Activated T-cell treated with anti-CD3 and anti-CD28 coated beads, Interleukin-2, amount 50 U/mL, for 72 hours (primary cell): ENCODE results near the gene AIMP1. TPM values are rescaled to one million over a fixed set of nuclear protein-coding genes. Genes with fewer than 3 reads are reported as not detected.
A peak's percentile ranks its signal among the peaks of the same experiment; 100 is the strongest.

ENCODE experiments used
- ATAC-seq, 2 donors: fragments of 150-1000 bp; cut with Tn5 transposase; replicated peaks in 1 of 2; 2 replicates each; pipeline ENCODE4 v1.10.0; 2021; ENCODE audit warnings: moderate library complexity in 2 of 2, mild to moderate bottlenecking in 1 of 2
- DNase-seq, 2 donors: peaks; one replicate each; pipeline ENCODE4 v3.0.0; 2021 to 2022; ENCODE audit warnings: mixed read lengths in 1 of 2
- H3K27ac Mint-ChIP-seq: one replicate; pipeline ENCODE4 v1.8.0; 2022; ENCODE audit warnings: mild to moderate bottlenecking, moderate library complexity, mixed read lengths
- H3K27me3 Mint-ChIP-seq: one replicate; pipeline ENCODE4 v1.8.0; 2022; ENCODE audit warnings: low read depth, mixed read lengths
- H3K36me3 Mint-ChIP-seq, 2 donors: one replicate each; pipeline ENCODE4 v1.8.0; 2022; ENCODE audit warnings: mixed read lengths in 2 of 2, mild to moderate bottlenecking in 1 of 2; ENCODE audit not compliant: insufficient read depth in 2 of 2
- H3K4me1 Mint-ChIP-seq: one replicate; pipeline ENCODE4 v1.8.0; 2022; ENCODE audit warnings: low read depth, mixed read lengths
- H3K4me3 Mint-ChIP-seq, 2 donors: one replicate each; pipeline ENCODE4 v1.8.0; 2022; ENCODE audit warnings: mild to moderate bottlenecking in 2 of 2, mixed read lengths in 2 of 2, moderate library complexity in 2 of 2
- H3K9me3 Mint-ChIP-seq, 2 donors: one replicate each; pipeline ENCODE4 v1.8.0; 2022; ENCODE audit warnings: mixed read lengths in 2 of 2
- total RNA-seq, 2 donors: library from RNA; stranded (reverse); gene quantifications; one replicate each; pipeline ENCODE4 v1.2.3, GENCODE V29; 2022

Gene AIMP1
- 10 to 100 TPM; 49.7 to 51.7 TPM for total RNA-seq

DNA sequence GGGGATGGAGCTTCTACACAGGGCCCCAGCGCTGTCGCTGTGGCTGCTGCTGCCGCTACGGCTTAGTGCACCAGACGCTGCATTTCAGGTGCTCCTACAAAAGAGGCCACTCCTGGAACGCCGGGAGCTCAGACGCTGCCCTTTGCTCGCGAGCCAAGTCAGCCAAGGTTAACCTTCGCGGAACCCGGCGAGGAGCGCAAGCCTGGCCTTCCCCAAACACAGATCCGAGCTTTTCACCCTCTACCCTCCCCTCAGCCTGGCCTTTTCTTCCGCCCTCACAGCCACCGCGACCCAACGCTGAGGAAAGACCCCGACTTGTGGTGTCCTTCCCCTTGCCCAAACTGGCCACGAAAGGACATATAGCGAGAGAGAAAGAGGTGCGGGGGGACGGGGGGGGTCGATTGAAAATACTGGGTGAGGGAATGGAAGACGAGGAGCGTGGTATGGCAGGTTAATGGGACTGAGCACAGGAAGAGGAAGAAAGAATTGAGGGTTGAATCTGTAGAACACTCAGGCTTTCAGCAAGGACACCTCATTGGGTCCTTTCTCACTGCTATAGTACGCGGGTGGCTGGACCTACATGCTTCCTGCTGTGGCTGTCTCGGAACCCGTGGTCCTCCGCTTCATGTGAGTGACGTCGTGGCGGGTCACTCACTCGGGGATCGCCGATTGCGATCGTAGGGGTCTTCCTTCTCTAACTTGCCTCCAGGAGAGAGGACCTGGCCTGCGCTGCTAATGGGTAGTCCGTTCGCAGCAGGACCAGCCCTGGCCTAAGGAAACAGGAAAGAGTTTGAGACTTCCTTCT, at the start of gene AIMP1, which contains the start of gene TBCK:
Gene AIMP1, plus strand, starts transcription at position 583 of the 805 bp plus-strand sequence. CDS start 8,460 bp downstream, outside the sequence.
Gene TBCK, minus strand, starts transcription at position 242 of the 805 bp plus-strand sequence. CDS start 7,249 bp downstream, outside the sequence.
- Mint-ChIP-seq H3K27ac (peak within 1 kb of the TSS; percentile 87), H3K4me1 (peaks cover 34% of the 10 kb centered on the region), H3K4me3 (no peak within 1 kb of the TSS), H3K9me3 (no peaks in the 10 kb centered on the region), H3K36me3 (peaks cover 4 to 12% of the 10 kb centered on the region in 2 donors), H3K27me3 (no peaks in the 10 kb centered on the region)
- DNase-seq = peak; percentile 87 to 90
- ATAC-seq = peak; percentile 87 to 89

DNA sequence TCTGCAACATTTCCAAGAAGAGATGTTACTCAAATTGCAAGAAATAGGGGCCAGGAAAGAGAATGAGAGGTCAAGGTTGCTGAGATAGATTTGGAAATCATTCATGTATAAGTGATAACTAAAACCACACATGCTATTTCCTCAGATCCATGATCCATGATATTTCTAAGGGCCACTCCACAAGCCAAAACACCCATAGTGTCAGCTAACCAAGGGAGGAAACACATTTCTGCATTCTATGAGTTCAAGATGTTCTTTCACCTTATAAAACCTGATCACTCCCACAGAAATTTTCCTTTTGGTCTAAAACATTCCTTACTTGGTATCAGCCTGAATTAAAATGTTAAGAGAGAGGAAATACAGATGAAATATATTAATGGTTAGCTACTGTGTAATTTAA, 47.6 kb upstream of the AIMP1 start:
- no peaks in the 10 kb centered on the region for H3K9me3 Mint-ChIP-seq
- peaks cover 0 to 2% of the 10 kb centered on the region in 2 donors for H3K36me3 Mint-ChIP-seq
- H3K27me3 Mint-ChIP-seq = no peaks in the 10 kb centered on the region
- H3K4me3 Mint-ChIP-seq = no peak overlapping the region
- ATAC-seq (no peak), DNase-seq (no peak)
- peaks cover 6% of the 10 kb centered on the region for H3K4me1 Mint-ChIP-seq
- no peak overlapping the region for H3K27ac Mint-ChIP-seq

DNA sequence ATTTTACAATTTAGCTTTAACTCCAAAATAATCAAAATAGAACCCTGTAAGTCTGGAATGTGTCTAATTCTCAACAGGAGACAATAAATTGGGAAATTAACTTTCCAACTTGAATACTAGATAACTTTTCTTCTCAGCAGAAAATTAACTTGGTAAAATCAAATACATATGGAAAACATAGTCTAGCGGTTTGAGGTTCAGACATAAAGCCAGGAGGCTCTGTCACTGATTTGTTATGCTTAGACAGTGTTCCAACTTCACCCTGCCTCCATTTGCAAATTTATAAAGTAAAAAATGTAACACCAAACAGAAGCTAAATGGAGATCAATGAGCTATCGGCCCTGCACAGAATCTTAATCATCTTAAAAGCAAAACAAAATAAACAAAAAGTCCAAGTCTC, 46.6 kb upstream of the AIMP1 start:
- ATAC-seq = no peak
- H3K27ac Mint-ChIP-seq = no peak overlapping the region
- H3K4me1 Mint-ChIP-seq = peaks cover 10% of the 10 kb centered on the region
- H3K36me3 Mint-ChIP-seq = peaks cover 0 to 8% of the 10 kb centered on the region in 2 donors
- no peaks in the 10 kb centered on the region for H3K9me3 Mint-ChIP-seq
- no peak for DNase-seq
- H3K27me3 Mint-ChIP-seq = no peaks in the 10 kb centered on the region
- no peak overlapping the region for H3K4me3 Mint-ChIP-seq

DNA sequence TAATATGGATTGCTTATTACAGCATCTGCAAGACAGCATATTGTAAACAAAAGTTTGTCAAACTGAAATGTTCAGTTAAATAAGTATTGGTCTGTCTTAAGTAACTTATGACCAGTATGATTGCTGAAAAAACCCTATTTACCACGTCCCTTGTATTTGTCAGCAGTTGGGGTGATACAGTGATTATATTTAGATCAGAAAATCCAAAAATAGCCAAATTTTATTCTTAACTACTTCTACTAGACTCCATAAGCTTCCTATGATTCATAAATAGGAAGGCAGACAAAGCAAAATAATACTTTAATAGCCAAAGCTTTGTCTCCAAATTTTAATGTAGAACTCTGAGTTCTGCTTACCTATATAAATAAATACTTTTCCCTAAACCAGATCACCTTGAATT, 45.6 kb upstream of the AIMP1 start:
- H3K36me3 Mint-ChIP-seq = peaks cover 0 to 8% of the 10 kb centered on the region in 2 donors
- no peaks in the 10 kb centered on the region for H3K27me3 Mint-ChIP-seq
- H3K4me1 Mint-ChIP-seq = peaks cover 10% of the 10 kb centered on the region
- no peak overlapping the region for H3K27ac Mint-ChIP-seq
- no peak overlapping the region for H3K4me3 Mint-ChIP-seq
- no peak for DNase-seq
- H3K9me3 Mint-ChIP-seq = no peaks in the 10 kb centered on the region
- ATAC-seq = no peak

DNA sequence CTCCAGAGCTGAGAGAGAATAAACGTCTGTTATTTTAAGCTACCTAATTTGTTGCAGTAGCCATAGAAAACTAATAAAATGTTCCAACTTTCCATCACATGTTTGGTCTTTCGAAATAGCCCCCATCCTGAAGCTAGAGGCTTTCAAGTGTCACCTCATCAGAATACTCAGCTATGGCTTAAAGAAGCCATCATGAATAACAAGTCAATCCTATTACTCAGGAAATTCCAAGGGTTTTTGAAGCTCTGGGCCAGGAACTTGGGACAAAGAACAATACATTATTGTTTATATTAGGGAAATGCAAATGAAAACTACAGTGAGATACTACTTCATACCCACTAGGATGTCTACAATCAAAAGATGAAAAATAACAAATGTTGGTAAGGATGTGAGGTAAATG, 42.5 kb upstream of the AIMP1 start:
- H3K9me3 Mint-ChIP-seq = no peaks in the 10 kb centered on the region
- H3K4me1 Mint-ChIP-seq = peaks cover 5% of the 10 kb centered on the region
- no peak for DNase-seq
- H3K4me3 Mint-ChIP-seq = no peak overlapping the region
- ATAC-seq = no peak
- H3K27ac Mint-ChIP-seq = no peak overlapping the region
- H3K36me3 Mint-ChIP-seq = peaks cover 0 to 8% of the 10 kb centered on the region in 2 donors
- H3K27me3 Mint-ChIP-seq = no peaks in the 10 kb centered on the region

GRCh38 chr4:106277140-106277675, 39.1 kb upstream of the AIMP1 start:
- Mint-ChIP-seq H3K9me3 (no peaks in the 10 kb centered on the region), H3K36me3 (peaks cover 2 to 11% of the 10 kb centered on the region in 2 donors), H3K27me3 (no peaks in the 10 kb centered on the region), H3K4me1 (peaks cover 5% of the 10 kb centered on the region), H3K27ac (no peak overlapping the region), H3K4me3 (no peak overlapping the region)
- DNase-seq (no peak), ATAC-seq (no peak)

GRCh38 chr4:106284227-106284626, 32.1 kb upstream of the AIMP1 start:
- Mint-ChIP-seq H3K9me3 (no peaks in the 10 kb centered on the region), H3K4me1 (no peaks in the 10 kb centered on the region), H3K27ac (no peak overlapping the region), H3K4me3 (no peak overlapping the region), H3K27me3 (no peaks in the 10 kb centered on the region), H3K36me3 (peaks cover 2 to 8% of the 10 kb centered on the region in 2 donors)
- no peak for DNase-seq
- ATAC-seq = no peak

GRCh38 chr4:106286611-106287010, 29.7 kb upstream of the AIMP1 start:
- Mint-ChIP-seq H3K9me3 (no peaks in the 10 kb centered on the region), H3K36me3 (peaks cover 5 to 8% of the 10 kb centered on the region in 2 donors), H3K27ac (no peak overlapping the region), H3K27me3 (no peaks in the 10 kb centered on the region), H3K4me1 (no peaks in the 10 kb centered on the region), H3K4me3 (no peak overlapping the region)
- DNase-seq = no peak
- no peak for ATAC-seq

DNA sequence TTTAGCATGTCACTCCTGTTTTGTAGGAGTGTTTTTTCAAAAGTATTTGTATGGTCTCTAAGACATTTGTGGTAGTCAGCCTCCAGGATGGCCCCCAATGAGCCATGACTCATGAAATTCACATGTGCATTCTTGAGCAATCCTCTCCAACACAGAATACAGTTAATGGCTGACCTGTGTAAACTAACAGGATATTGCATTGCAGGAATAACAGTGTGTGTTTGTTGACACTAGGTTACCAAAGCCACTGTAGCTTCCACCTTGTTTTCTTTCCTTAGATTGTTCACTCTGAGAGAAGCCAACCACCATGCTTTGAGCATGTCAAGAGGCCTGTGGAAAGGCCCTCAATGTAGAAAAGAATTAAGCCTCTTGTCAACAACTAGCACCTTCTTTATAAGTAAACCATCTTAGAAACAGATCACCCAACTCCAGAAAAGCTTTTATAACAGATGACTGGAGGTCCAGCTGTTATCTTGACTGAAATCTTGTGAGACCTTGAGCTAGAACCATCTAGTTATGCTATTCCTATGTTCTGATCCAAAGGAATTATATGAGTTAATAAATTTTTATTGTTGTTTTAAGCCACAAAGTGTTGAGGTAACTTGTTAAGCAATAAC, 28.9 kb upstream of the AIMP1 start:
- DNase-seq = no peak
- no peak overlapping the region for H3K27ac Mint-ChIP-seq
- H3K9me3 Mint-ChIP-seq = no peaks in the 10 kb centered on the region
- no peak overlapping the region for H3K4me3 Mint-ChIP-seq
- no peaks in the 10 kb centered on the region for H3K27me3 Mint-ChIP-seq
- no peaks in the 10 kb centered on the region for H3K4me1 Mint-ChIP-seq
- H3K36me3 Mint-ChIP-seq = peaks cover 3 to 5% of the 10 kb centered on the region in 2 donors
- ATAC-seq = no peak

GRCh38 chr4:106289737-106290136, 26.6 kb upstream of the AIMP1 start:
- Mint-ChIP-seq H3K4me1 (no peaks in the 10 kb centered on the region), H3K27ac (no peak overlapping the region), H3K4me3 (no peak overlapping the region), H3K36me3 (peaks cover 5 to 7% of the 10 kb centered on the region in 2 donors), H3K9me3 (no peaks in the 10 kb centered on the region), H3K27me3 (no peaks in the 10 kb centered on the region)
- ATAC-seq (no peak), DNase-seq (no peak)

GRCh38 chr4:106291678-106292077, 24.7 kb upstream of the AIMP1 start:
- DNase-seq = no peak
- peaks cover 7% of the 10 kb centered on the region in 2 donors for H3K36me3 Mint-ChIP-seq
- no peak overlapping the region for H3K27ac Mint-ChIP-seq
- no peak overlapping the region for H3K4me3 Mint-ChIP-seq
- no peak for ATAC-seq
- H3K9me3 Mint-ChIP-seq = no peaks in the 10 kb centered on the region
- no peaks in the 10 kb centered on the region for H3K27me3 Mint-ChIP-seq
- H3K4me1 Mint-ChIP-seq = no peaks in the 10 kb centered on the region

DNA sequence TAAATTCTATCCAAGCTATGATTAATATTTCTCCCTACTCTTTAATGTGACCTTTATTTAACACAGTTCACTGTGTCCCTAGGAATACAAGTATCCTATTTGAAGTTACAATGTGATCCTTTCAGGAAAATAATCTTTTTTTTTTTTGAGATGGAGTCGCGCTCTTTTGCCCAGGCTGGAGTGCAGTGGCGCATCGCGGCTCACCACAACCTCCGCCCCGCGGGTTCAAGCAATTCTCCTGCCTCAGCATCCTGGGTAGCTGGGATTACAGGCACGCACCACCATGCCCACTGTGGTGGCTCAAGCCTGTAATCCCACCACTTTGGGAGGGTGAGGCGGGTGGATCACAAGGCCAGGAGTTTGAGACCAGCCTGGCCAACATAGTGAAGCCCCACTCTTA, 22.3 kb upstream of the AIMP1 start:
- no peaks in the 10 kb centered on the region for H3K9me3 Mint-ChIP-seq
- no peaks in the 10 kb centered on the region for H3K4me1 Mint-ChIP-seq
- no peak for DNase-seq
- no peak for ATAC-seq
- no peak overlapping the region for H3K4me3 Mint-ChIP-seq
- no peaks in the 10 kb centered on the region for H3K27me3 Mint-ChIP-seq
- no peak overlapping the region for H3K27ac Mint-ChIP-seq
- peaks cover 7% of the 10 kb centered on the region in 2 donors for H3K36me3 Mint-ChIP-seq

DNA sequence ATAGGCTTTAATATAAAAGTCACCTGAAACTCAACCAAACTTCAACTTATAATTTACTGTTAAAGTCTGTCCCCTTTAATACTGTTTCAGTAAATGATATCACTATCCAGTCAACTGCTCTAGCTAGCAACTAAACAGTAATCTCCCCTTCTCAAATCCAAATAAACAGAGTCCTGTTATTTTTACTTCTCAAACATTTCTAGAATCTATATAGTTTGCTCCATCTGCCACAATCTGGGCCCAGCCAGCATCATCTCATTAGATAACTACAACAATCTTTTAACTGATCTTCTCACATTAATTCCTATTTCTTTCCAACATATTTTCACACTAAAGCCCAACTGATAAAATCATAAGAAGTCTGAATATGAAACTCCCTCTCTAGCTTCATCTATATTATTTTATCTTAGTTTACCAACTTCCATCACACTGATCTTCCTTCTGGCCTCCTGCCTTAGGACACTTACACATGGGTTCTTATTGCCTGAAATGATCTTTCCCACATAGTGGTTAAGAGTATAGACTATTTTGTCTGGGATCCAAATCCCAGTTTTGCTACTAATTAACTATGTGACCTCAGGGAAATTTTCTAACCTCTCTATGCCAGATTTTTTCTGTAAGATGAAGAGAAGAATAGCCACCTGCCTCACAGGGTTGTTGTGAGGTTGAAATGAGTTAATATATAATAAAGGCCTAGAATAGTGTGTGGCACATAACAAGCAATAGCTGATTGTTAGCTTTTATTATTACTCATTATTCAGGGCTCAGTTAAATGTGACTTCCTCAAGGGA, 18.9 kb upstream of the AIMP1 start:
- Mint-ChIP-seq H3K4me3 (no peak overlapping the region), H3K9me3 (no peaks in the 10 kb centered on the region), H3K27me3 (no peaks in the 10 kb centered on the region), H3K4me1 (peaks cover 6% of the 10 kb centered on the region), H3K27ac (no peak overlapping the region), H3K36me3 (peaks cover 5 to 10% of the 10 kb centered on the region in 2 donors)
- ATAC-seq (no peak), DNase-seq (no peak)
